ENCODE measurements around the gene HMSD.
A peak's percentile ranks its signal among the peaks of the same experiment; 100 is the strongest.

HMSD gene

DNA sequence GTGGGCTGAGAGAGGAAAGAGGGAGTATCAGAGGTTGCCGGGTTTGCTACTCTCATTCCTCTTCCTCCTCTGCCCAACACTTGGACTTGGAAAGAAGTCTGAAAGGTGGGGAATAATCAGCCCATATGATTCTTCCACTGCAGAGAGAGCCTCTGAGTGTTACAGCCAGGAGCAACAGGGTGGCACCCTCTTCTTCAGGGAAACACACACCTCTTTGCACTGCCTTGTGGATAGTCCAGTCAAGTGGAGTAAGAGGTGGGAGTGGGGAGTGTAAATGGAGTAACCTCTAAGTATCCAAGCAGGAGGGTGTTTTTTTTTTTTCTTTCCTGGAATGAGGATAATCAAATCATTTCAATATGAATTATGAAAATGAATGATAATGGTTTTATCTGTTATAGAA is 11.8 kb downstream of the HMSD start:
- DNase-seq = no peak

GRCh38 chr18:63961435-63961980 is 12.4 kb downstream of the HMSD start:
- no peak for DNase-seq

DNA sequence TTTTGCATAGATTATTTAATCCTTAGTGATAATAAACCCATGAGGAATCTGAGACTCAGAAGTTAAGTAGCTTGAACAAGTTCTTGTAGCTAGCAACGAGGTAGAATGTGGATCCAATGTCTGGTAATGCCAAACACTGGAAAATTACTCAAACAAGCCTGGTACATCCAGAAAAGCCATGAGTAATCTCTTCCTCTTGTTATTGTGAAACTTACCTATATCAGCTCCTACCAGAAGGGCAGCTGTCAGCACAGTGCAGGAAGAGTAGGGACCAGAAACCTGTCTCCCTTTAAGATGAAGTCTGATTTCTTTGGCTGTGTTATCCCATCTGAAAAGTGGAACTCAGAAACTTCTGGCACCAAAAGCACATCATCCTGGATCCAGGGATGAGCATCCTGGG is 13.0 kb downstream of the HMSD start:
- DNase-seq = no peak

GRCh38 chr18:63963615-63964256 is 14.6 kb downstream of the HMSD start:
- peak; percentile 37 to 58 for DNase-seq

DNA sequence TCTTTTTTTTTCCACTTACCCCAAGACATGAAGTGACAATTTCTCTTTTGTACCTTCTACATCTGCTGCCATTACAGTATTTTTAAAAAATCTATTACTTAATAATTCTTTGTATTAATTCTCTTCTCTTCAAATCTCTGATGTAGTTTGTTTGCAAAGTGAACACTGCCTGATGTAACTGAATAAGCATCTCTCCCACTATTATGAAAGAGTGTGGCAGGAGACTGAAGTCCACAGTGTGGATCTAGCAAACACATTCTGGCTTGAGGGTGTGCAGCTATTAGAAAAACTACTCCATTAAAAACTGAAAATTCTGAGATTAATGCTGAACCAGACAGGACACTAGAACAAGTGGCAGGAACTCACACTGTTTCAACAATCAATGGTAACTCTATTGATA is 15.8 kb downstream of the HMSD start:
- no peak for DNase-seq

DNA sequence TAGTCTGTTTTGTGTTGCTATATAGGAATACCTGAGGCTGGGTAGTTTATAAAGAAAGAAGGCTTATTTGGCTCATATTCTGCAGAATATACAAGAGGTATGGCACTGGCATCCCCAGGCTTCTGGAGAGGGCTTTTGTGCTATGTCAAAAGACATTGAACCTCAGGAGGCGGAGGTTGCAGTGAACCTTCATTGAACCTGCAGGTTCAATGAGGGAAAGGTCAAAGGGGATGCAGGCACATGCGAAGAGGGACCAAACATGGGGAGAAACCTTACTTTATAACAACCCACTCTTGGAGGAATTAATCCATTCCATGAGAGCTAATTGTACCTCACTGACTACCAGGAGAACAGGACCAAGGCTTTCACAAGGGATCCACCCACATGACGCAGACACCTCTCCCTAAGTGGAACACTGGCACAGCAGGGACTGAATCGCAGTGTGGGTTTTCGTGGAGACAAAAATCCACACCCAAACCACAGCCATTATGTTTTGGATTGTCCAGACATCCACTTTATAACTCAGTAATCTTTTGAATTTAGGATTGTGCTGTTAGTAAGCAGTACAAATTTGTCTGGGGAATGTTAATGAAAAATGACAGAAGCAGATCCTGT is 16.7 kb downstream of the HMSD start:
- DNase-seq = no peak

- DNase-seq = peak; percentile 90 to 92
Measured at GRCh38 chr18:63969942-63970808, 21.1 kb downstream of the HMSD start, which contains the start of gene SERPINB8. TSS of gene SERPINB8 (plus strand) at chr18:63970081. CDS start at chr18:63978309, 8,228 bp downstream.

DNA sequence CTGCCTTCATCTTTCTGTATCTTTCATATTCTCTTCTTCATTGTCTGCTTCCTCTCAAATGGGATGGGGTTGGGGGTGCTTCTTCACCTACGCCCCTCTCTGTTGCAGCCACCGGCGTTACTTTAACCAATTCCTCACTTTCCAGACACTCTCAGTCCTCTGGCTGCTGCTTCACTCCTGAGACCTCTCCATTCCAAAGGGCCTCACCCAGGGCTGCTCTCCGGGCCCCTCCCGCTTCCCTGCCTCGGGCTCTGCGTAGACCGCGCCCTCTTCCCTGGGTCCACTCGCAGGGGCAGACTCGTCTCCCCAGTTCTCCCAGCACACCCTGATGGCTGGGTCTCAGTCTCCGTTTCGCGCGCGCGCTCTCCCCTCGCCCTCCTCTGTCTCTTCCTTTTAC is 21.7 kb downstream of the HMSD start:
- DNase-seq = peak; percentile 50 to 58

DNA sequence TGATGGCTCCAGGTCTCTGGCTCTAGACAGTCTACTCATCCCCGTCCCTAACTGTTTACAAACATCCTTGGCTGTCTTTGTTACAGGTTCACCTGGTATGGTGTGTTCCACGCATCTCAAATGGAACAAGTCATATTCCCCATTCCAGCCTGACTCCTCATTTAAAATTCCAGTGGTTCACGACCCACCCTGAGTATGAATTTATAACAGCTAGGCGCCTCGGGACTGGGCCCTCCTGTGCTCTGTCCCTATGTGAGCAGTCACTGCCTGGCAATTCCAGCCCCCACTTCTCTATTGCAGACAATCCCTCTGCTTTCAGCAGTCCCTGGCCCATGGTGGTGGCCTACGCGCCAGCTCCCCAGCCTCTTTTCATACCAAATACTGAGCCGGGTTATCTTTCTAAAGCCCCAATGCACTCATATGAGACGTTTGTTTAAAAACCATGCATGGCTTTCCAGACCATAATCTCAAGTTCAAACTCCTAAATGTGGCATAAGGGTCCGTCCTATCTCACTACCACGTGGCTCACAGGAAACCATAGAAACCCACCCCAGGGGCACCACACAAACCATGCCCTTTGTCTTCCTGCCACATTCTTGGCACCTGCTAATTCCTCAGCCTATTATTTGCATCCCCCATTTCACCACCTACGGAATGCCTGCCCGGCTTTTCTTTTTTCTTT is 22.4 kb downstream of the HMSD start:
- DNase-seq = no peak

DNA sequence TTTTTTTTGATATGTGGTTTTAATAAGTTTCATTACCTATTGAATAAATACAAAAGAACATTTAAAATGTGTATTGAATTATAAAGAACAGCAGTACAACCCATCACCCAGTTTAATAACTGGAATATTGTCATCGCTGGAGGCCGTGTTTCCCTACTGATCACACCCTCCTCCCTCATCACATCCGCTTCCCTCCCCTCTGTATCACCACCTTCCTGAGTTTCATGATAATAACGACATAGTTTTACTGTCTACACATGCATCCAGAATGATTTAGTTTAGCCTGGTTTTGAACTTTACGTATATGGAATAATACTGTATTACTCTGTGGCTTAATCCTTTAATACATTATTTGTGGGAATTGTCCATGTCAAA is 22.9 kb downstream of the HMSD start:
- DNase-seq = no peak

GRCh38 chr18:63974991-63975390 is 25.9 kb downstream of the HMSD start:
- DNase-seq = peak; percentile 4 to 9

DNA sequence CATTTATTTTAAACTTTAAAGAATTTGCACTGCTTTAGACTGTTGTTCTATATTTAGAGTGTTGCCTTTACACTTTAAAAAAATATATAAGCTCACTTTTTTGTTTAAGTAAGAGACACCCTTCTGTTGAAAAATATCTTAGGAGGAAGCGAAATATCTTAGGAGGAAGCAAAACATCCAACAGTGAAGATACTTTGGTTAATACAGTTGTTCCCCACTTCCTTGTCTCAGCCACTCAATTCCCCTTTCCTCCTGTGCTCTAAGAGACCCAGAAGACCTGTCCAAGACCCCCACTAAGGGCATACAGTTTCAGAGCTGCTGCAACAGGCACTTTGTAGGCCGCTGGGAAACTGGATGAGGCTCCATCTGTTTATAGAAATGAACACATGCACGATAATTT is 26.5 kb downstream of the HMSD start:
- peak in 1 of 2 experiments; percentile 8 for DNase-seq

GRCh38 chr18:63977040-63977439 is 27.9 kb downstream of the HMSD start:
- no peak for DNase-seq

GRCh38 chr18:63979409-63979920 is 30.4 kb downstream of the HMSD start:
- peak; percentile 4 to 55 for DNase-seq

GRCh38 chr18:63980027-63980426 is 30.9 kb downstream of the HMSD start:
- DNase-seq = no peak

DNA sequence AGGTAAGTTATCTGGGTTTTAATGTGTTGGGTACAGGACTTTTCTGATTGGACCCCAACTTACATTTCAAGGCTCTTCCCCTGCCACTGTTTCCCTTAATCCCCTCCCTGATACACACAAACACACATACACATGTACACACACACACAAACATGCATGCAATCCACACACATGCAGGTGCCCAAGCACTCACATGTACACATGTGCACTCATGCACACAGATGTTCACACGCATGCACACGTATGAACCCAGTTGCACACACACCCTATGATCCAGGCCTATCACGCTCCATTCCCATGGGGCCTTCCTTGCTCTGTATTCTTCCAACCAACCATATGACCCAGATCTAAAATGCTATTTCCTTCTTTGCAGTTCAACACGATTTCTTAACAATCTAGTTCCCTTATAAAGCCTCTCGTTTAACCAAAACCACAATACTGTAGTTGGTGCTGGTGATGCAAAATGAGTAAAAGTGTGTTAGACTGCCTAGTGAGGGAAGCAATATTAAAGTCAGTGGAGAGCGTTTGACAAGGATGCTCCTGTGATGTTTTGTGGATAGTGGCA is 31.9 kb downstream of the HMSD start:
- DNase-seq = no peak

DNA sequence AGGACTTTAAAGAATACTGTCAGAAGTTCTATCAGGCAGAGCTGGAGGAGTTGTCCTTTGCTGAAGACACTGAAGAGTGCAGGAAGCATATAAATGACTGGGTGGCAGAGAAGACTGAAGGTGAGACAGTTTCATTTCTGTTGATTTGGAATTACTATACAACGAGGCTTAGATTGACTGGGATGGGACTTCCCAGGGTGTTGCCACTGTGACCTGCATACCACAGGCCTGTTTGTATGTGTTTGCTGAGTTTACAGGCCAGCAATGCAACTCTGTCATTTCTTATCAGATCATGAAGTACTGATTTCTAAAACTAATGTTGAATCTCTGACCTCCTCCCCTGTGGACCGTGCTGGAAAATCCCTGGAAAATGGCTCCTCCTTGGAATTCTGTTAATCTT is 32.6 kb downstream of the HMSD start:
- DNase-seq = no peak

DNA sequence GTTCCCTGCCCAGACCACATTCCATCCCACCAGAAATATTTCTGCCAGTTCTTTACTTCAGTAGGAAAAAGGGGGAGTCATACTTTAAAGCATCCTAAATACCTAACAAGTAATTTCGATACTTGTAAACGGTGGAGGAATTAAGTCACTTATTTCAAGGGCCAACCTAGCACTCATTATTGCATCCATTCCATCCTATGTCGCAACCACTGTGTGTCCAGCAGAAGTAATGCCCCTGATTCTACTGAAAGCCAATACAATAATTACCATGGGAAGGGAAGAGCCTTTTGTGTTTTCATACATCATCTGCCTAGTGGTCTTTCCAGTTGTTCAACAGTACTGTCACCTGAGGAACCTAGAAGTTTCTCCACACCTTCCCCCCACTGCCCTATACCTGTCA is 33.3 kb downstream of the HMSD start:
- no peak for DNase-seq

- DNase-seq = no peak
Measured at GRCh38 chr18:63986885-63987284, 37.8 kb downstream of the HMSD start.

- DNase-seq = no peak
Measured at GRCh38 chr18:63987743-63988142, 38.6 kb downstream of the HMSD start.

- no peak for DNase-seq
Measured at GRCh38 chr18:63992751-63993150, 43.6 kb downstream of the HMSD start.

DNA sequence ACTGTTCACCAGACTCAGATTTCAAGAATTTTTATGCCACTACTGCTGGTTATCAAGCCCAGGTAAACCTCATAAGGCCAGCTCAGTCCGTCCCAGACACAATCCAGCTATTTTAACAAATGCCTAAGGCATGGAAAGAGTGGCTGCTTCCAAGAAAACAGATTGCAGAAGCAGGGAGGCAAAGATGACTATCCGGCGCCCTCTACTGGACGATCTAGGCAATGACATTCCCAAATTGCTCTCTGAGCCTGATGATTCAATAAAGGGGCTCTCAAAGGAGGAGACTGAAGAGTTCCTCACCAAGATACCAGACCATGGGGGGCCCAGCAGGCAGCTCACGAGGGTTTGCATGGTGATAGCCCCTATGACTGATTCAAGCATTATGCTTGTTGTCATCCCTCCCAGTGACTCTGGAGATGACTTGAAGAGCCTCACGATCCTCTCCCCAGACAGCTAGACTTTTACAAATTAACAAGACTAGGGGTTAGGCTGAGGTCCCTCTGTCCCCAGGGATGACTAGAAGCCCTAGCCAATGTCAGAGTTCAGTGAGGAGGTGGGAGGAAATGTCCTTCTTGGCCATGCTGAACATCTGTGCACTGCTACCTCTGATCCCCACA is 45.8 kb downstream of the HMSD start:
- peak in 1 of 2 experiments; percentile 53 for DNase-seq
